HepG2 (cell line): Measurements from ENCODE around the gene PMIS2. TPM values are rescaled to one million over a fixed set of nuclear protein-coding genes. Genes with fewer than 3 reads are reported as not detected.
A peak's percentile ranks its signal among the peaks of the same experiment; 100 is the strongest.

ENCODE experiments used
- ATF6 ChIP-seq: sonication (generic); formaldehyde crosslinking; conservative IDR thresholded peaks from 2 replicates; pipeline ENCODE4 v1.4.0; 2020; ENCODE audit warnings: missing genetic modification reagents
- GPN1 ChIP-seq: sonication (generic); formaldehyde crosslinking; IDR thresholded peaks from 2 replicates; pipeline ENCODE4 v1.5.1; 2020; ENCODE audit warnings: missing genetic modification reagents, borderline replicate concordance
- HES4 ChIP-seq: sonication (generic); formaldehyde crosslinking; IDR thresholded peaks from 2 replicates; pipeline ENCODE4 v1.9.0; 2021; ENCODE audit warnings: mild to moderate bottlenecking, missing genetic modification reagents, borderline replicate concordance
- MED8 ChIP-seq: sonication (generic); formaldehyde crosslinking; IDR thresholded peaks from 2 replicates; pipeline ENCODE4 v1.8.1; 2023; ENCODE audit warnings: mild to moderate bottlenecking, missing genetic modification reagents; ENCODE audit not compliant: insufficient replicate concordance
- ZFP36L2 ChIP-seq: sonication (generic); formaldehyde crosslinking; IDR thresholded peaks from 2 replicates; pipeline ENCODE4 v1.4.0; 2020; ENCODE audit warnings: missing genetic modification reagents
- ZNF142 ChIP-seq: sonication (generic); formaldehyde crosslinking; IDR thresholded peaks from 2 replicates; pipeline ENCODE4 v1.4.0; 2020; ENCODE audit warnings: missing genetic modification reagents
- ZNF264 ChIP-seq: sonication (generic); formaldehyde crosslinking; IDR thresholded peaks from 2 replicates; pipeline ENCODE4 v1.4.0; 2020; ENCODE audit warnings: missing genetic modification reagents
- ZNF407 ChIP-seq: sonication (generic); formaldehyde crosslinking; IDR thresholded peaks from one replicate; pipeline ENCODE4 v1.5.1; 2020; ENCODE audit warnings: mild to moderate bottlenecking, missing genetic modification reagents; ENCODE audit errors: not compliant biosample characterization
- ZSCAN5A ChIP-seq: sonication (generic); formaldehyde crosslinking; IDR thresholded peaks from 2 replicates; pipeline ENCODE4 v1.8.0; 2022; ENCODE audit warnings: mild to moderate bottlenecking, missing genetic modification reagents, borderline replicate concordance
- polyA plus RNA-seq, 8 experiments: library from polyadenylated mRNA; depleted of rRNA in 3 of 8; stranded (reverse) in 7 of 8; unstranded in 1 of 8; fragments of >200 nt; fragmentation: Illumina TruSeq in 4 of 8; extraction: Trizol in 4 of 8; gene quantifications; 2 replicates each; pipeline versions ENCODE4 v1.2.1 to v1.2.3, GENCODE V29; 2011 to 2016; ENCODE audit warnings: low read depth in 4 of 8, missing spikeins in 1 of 8, mixed read lengths in 1 of 8; ENCODE audit not compliant: insufficient read depth in 1 of 8
- total RNA-seq, 5 experiments: library from RNA; depleted of rRNA; stranded (reverse); fragments of >200 nt; fragmentation: Illumina TruSeq; extraction: Trizol; gene quantifications; 2 replicates each; pipeline ENCODE4 v1.2.3, GENCODE V29; 2016; ENCODE audit warnings: low read depth in 1 of 5

The PMIS2 gene
- total and polyA plus RNA-seq, 2 of the 13 experiments (the other 11 are each of a cell fraction or from before 2014, with no cell fraction given): not detected

GRCh38 chr19:35545001-35545854 is 40.7 kb upstream of the PMIS2 start, which contains the start of gene TMEM147 (continued):
- TF ChIP-seq ZFP36L2 (CRISPR knock-in tag) (no peak), ZSCAN5A (CRISPR knock-in tag) (peak; percentile 97), ZNF407 (CRISPR knock-in tag) (peak; percentile 54), ZNF142 (CRISPR knock-in tag) (peak; percentile 86; the same call in 1 of the 2 replicates), ATF6 (CRISPR knock-in tag) (no peak), GPN1 (CRISPR knock-in tag) (no peak), MED8 (CRISPR knock-in tag) (no peak), HES4 (CRISPR knock-in tag) (peak; percentile 88), ZNF264 (CRISPR knock-in tag) (peak; percentile 33; the same call in 1 of the 2 replicates)
